NCI-H2196 (cell line): ENCODE data around the gene ZBED5.
"Not testable (repeated sequence)": the region's sequence is repeated elsewhere in the genome, so short reads cannot be mapped to it uniquely, and the experiment has no call there.

Experiments
- DNase-seq: peaks from one replicate; lab custom pipeline; 2025; ENCODE audit not compliant: unreplicated experiment; lab: John Stamatoyannopoulos, UW

ZBED5 gene

DNA sequence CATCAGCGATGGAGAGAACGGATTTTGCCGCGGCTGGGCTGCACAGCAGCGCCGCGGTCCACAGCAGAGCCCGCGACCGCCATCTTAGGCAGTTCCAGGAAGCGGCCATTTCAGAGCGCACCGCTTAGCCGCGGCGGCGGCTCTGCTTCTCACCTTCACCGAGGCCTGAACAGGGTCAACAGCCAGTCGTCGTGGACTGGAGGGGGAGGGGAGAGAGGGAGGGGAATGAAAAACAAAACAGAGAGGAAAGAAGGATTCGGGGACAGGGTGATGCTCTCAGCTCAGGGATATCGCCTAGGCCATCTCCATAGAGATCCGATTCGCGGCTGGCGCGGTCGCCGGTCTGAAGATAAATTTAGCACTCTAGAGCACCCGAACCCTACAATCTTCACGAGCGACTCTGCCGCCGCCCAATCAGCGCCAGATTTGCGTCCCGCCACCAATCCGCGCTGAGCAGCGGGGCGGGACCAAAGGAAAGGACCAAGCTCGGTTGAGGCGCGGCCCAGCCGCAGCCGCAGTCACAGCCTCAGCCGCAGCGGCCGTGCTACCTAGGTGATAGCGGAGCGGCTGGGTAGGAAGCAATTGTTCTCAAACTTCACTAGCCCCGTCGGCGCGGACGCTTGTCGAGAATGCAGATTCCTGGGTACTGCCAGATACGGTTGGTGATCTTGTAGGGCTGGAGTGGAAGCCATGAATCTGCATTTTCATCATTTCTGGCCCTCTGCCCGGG, at the start of gene ZBED5:
Gene ZBED5, minus strand, starts transcription at position 345 of the 730 bp plus-strand sequence. CDS start 3,108 bp downstream, outside the sequence.
- DNase-seq: peak; percentile 98

DNA sequence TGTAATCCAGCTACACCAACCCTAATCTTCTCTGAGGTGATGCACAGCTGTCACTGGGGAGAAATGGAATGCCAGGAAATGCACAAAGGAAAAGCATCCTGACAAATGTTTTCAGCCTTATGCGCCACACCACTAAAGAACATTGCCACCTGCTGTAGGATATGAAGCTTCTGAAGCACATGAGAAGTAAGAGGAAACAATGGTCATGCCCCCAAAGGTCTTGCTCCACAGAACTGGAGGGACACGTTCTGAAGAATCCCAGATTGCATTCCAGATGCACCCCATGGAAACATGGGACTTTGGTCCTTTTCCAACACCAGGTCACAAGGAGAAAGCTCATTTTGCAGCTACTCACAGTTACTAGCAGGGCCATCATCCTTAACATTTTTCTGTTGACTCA, 48.7 kb upstream of the ZBED5 start:
- DNase-seq: no peak

DNA sequence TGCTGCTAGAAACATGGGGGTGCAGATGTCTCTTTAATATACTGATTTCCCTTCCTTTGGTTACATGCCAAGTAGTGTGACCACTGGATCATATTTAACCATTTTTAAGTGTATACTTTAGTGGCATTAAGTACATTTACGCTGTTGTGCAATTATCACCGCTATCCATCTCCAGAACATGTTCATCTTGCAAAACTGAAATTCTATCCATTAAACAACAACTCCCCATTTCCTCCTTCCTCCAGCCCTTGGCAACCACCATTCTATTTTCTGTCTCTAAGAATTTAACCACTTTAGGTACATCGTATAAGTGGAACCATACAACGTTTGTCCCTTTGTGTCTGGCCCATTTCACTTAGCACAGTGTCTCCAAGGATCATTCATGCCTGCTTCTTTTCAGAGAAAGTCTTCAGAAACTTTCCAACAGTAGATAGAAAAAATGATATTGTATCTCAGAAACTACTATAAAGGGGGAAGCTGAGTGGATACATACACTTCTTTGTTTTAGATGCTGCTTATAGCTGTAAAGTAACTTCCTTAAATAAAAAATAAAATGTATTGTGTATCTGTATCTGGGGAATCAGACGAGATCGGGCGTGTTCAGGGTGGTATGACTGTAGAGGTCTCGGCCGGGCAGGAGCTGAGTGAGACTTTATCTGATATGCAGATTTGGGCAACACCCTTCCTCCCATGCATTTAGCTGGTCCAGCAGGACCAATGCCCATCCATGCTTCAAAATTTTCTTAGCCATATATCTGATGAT, 44.6 kb upstream of the ZBED5 start:
- no peak for DNase-seq

DNA sequence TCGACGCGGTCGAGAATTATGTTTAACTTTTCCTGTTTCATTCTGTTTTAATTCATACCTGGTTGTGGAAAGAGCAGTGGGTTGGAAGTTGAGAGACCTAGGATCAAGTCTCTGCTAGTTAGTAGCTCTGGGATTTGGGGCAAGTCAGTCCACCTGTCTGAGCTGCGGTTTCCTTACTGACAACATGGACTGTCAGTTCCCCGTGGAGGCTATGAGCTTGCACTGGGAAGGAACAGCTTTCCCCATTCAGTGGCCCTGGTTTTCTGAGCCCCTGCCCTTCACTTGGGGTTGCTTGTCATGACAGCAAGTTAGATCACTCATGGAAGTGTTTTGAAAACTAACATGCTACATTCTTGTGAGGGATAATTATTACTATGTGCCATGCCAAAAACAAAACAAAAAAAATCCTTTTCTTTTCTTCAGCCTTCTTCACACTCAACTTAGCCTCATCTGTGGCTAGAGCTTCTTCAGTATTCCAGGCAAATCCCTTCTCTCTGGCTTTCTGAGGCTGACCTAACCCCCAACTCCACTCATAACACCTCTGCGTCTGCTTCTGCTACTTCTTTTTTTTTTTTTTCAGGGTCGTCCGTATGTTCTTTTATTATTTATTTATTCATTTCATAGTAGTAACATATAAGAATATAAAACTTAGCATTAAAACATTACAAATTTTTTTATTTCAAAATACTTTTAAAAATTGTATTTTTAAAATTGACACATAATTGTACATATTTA, 43.0 kb upstream of the ZBED5 start:
- no peak for DNase-seq

DNA sequence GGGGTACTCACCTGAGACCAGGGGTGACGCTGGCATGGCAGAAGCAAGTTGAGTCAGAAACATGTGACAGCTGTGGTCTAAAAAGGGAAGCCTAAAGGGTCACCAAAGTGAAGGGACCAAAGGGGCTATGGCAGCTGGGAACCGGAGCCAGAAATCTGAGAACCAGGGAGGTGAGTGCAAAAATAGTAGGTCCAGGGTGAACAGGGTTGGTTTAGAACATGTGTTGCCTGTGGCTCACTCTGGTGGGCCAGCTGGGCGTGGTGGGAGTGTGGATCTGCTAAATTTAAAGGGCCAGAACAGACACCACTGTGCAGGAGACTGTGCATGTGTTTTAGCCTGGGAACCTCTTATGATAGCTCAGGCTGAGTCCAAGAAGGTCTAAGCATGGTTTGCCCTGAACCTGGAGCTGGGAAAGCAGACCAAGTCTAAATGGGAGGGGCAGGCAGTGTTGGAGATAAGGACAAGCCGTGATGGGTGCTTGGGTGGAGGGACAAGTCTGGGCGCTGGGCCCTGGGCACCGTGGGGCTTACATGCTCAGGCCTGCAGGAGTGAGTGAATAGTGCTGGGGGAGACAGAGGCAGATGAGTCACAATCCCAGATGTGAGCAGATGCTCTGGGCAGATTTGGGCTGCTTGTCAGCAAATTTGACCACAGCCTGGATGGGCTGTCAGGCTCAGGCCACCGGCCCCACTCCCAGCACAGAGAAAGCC, 41.4 kb upstream of the ZBED5 start:
- DNase-seq: peak; percentile 24

DNA sequence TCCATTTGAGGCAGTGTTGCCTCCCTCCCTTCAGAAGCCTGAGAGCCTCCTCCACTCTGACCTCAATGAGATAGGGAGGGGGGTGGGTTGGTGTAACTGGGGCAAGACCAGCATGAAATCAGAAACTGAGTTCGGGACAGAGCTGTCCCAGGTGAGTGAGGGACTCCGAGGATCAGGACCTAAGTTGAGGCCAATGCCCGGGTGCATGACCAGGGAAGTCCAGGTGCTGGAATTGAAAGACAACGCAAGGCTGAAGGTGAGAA, 40.8 kb upstream of the ZBED5 start:
- DNase-seq: no peak

DNA sequence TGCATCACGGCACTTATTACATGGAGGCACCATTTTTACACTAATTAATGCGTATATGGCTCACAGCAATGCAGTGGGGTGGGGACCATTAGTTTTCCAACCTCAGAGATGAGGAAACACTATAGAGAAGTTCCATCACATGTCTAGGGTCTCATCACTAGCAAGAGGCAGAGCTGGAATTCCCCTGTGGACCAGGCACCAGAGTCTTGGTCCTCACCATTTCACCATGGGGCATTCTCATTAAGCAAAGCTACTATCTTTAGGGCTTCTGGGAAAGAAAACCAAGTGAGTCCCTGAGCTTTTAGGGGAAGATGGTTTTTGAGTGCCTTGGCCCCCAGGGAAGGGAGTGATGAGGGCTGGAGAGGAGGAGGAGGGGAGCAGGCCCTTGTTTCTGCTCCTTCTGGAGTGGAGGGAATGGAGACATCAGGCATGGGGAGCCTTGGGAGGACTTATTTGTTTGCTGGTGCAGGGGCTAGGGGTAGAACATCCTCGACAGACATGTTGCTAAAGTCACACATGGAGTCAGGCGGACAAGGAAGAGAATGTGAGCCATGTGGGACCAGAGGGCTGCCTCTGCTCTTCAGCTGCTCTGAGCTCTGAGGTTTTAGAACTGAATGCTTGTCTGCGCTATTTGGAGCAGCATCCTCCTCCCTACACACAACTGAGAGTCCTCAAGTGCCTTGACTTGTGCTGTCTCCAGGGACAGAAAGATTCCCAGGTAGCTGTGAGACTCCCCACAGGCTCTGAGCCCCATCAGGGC, 40.3 kb upstream of the ZBED5 start:
- no peak for DNase-seq

DNA sequence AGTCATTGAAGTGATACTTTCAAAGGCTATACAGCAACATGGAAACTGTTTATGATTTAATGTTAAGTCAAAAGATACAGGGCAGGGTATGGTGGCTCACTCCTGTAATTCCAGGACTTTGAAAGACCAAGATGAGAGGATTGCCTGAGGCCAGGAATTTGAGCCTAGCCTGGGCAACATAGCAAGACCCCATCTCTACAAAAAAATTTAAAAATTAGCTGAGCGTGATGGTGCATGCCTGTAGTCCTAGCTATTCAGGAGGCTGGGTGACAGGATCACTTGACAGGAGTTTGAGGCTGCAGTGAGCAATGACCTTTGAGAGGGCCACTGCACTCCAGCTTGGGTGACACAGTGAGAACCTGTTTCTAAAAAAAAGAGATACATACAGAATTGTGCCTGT, 39.3 kb upstream of the ZBED5 start:
- DNase-seq: no peak

DNA sequence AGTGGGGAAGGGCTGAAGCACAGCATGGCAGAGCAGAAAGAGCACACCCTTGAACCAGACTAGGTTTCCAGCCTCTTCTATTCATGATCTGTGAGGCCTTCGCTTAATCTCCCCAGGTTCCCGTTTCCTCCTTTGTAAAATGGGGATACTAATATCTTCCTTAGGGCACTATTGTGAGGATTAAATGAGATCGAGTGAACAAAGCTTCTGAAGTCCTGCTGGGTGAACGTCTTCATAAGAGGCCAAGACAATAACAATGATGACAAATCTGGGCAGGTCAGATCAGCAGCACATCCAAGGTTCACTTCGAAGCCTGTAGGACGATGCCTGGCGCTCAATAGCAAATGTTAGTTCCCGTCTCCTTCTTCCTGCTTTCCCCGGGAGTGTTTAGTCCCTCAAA, 38.6 kb upstream of the ZBED5 start:
- DNase-seq: no peak

DNA sequence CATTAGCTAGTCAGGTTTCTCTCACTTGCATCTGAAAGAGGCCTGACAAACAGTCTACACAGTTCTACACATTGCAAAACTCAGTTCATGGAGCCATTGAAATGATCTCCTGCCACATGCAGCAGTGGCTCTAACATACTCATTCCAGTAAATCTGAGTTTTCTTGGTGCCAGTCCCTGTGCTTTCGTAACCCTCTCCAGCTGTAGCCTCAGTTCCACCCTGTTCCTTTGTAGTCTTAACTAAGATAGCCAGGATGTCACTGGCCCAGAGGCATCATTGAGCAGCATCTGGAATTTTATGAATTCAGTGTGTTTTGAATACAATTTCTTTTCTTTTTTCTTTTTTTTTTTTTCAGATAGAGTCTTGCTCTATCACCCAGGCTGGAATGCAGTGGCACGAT, 37.4 kb upstream of the ZBED5 start:
- no peak for DNase-seq

DNA sequence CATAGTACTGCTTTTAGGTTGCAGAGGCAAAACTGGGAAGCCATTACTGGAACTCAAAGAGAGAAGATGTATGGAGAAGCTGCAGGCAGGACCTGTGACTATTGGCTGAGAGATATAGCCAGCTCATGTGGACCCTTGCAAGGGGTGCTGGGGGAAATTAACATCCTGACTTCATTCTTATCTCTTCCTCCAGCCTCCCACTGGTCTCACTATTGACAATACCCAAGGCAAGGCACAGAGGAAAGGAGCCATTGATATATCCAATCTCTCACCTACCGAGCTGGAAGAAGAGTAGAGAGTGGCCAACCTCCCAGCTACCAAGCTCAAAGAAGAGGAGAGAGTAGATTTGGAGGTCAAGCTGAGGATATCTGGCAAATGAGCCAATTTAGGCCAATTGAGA, 36.8 kb upstream of the ZBED5 start:
- no peak for DNase-seq

DNA sequence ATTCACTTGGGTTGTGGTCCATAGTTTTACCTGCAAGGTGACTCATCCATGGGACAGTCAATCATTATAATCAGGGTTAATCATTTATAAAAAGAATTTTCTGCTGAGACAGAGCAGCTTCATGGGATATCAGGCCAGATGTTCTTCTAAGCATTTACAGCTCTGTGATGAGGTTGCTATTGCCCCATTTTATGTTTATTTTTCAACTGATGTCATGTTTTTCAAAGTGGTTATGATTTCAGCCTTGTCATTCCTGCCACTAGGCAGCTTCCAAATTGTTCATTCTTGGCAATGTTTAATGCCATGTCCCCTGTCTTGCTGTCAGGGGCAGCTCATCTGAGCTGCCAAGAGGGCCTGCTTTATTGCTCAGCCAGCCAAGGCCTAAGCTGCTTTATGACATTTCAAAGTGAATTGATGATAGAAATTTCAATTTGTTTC, 35.9 kb upstream of the ZBED5 start:
- DNase-seq: no peak

DNA sequence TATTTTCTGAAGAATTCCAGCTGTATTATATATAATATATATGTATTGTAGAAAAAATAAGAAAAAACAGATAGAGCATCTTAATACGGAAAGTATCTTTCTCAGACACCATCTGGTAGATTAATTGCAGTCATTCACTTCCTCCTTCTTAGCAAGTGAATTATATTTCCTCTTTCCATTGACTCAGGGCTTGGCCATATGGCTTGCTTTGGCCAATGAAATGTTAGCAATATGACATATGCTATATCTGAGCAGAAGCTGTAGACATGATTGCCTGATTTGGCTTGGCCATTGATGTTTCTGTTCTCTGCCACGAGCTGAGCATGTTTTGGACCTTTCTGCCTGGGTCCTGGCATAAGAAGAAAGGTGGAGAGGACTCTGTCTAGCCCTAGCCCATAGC, 34.4 kb upstream of the ZBED5 start:
- no peak for DNase-seq

DNA sequence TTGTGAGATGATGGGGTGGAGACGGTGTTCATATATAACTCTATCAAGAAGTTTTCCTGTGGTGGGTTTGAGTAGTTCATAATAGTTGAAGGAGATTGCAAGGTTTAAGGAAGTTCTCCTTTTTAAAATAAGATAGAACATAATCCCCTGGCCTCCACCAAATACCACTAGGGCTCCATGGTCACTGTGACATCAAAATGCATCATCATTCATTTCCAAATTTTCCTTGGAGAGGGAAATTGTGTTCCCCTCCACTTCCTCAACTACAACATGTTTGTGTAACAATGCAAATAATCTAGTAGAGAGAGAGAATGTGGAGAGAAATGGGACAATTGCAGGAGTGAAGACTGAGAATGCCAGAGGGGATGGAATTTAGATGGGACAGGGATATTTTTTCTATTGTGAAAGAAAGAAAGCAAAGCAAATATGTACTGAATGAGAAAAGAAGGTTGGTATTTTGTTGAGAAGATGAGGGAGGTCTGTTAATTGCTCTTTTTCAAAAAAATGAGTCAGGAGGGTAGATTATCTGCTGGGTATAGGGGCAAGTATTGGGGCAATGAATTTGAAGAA, 33.4 kb upstream of the ZBED5 start:
- no peak for DNase-seq

DNA sequence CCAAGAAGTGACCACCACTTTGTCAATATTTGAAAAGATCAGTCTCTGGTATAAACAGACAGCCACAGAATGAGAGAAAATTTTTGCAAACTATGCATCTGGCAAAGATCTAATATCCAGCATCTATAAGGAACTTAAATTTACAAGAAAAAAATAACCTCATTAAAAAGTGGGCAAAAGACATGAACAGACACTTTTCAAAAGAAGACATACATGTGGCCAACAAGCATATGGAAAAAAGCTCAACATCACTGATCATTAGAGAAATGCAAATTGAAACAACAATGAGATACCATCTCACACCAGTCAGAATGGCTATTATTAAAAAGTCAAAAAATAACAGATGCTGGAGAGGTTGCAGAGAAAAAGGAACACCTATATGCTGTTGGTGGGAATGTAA, 32.2 kb upstream of the ZBED5 start:
- DNase-seq: not testable (repeated sequence)

DNA sequence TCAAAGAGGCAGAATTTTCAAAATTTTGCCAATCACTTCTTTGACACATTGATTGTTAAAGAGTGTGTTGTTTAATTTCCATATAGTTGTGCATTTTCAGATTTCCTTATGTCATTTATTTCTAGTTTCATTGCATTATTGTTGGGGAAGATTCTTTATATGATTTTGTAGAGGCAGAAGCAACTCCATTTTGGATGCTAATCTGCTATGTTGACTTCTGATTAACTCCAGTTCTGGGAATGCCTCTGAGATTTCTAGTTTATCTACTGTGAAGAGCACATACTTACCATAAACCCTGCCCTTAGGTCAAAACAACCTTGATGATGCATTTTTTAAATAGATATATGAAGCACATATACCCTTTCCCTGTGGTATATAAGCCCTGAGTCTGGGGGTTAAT, 29.5 kb upstream of the ZBED5 start:
- no peak for DNase-seq

DNA sequence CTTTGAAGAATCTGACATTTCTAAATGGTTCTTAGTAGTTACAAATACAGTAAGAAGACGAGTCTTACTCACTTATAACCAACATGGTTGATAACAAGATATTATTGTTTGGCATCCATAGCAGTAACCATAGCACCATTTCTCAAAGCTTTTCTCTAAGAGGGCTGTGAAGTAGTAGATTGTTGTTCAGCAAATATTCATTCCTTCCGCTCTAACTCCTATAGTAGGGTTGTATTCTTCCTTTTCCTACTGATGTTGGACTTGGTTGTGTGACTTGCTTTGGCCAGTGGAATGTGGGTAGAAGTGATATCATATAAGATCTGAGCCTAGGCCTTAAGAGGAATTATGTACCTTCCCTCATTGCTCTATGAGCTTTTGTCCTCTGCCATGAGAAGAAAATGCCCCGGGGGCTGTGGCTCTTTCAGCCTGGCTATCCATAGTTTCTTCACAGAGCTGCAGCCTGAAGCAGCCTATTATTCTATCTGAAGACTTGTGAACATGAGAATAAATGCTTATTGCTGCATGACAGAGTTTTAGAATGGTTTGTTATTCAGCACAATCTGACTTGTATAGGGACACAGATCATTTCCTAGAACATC, 28.9 kb upstream of the ZBED5 start:
- DNase-seq: no peak

DNA sequence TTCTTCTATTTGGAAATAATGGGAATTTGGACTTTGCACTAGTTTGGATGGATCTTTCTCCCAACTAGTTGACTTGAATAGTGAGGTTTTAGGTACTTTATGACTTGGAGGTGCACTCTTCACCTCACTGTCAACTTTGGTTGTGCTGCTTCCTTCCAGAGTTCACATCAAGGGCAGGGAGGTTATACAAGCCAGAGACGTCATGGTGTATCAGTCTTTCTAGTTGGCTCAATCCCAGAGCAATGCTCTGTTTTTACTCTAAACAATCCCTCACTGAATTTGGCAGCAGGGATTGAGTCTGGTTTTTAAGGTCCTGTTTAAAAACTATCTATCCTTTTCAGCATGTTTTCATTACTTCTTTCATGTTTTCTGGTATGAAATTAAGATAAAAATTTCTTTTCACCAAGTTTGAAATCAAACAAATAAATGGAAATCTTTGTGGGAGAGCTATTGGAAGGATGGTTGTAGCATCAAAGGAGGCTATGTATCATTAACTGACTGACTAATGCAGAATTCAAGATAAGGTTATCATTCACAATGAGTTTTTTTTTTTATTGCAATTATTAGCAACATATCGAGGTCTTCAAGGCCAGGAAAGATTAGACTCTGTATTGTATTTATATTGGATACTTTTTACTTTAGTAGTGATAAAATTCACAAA, 28.0 kb upstream of the ZBED5 start:
- no peak for DNase-seq

DNA sequence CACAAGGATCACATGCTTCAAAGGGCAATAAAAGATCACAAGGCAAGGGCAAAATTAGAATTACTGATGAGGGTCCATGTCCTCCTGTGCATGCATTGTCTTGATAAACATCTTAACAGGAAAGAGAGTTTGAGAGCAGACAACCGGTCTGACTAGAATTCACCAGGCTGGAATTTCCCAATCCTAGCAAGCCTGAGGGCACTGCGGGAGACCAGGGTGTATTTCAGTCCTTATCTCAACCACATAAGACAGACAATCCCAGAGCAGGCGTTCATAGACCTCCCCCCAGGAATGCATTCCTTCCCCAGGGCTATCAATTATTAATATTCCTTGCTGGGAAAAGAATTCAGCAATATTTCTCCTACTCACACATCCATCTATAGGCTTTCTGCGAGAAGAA, 26.4 kb upstream of the ZBED5 start:
- DNase-seq: not testable (repeated sequence)

DNA sequence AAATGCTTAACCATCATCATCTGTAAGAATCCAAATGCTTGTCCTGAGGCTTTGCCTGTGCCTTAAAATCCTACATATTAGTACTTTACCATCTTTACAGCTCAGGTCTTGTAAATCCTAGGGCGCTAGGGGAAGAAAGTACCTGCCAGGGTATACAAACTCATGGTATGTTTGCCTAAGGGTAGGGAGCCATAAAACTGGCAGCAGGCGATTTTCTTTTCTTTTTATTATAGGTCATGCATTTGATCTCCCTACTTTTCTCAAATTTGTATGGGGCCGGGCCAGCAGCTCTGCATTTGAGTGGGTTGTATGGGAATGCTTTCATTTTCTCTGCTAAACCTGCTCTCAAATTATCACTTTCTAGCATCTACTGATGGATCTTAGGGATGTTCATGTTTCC, 24.0 kb upstream of the ZBED5 start:
- no peak for DNase-seq
